HAP-1 (cell line): Measurements from ENCODE around the gene MIPEP.
"Not testable (repeated sequence)": the region's sequence is repeated elsewhere in the genome, so short reads cannot be mapped to it uniquely, and the experiment has no call there.

ENCODE experiments used
- DNase-seq, 2 experiments: peaks; one replicate each; pipeline ENCODE4 v3.0.0-alpha.2; 2016 to 2020; ENCODE audit warnings: low spot score in 2 of 2
- H3K27me3 ChIP-seq: fragments of 250-450 bp; sonication (Bioruptor Pico); 2 replicates; pipeline ENCODE4 v1.5.1; 2020; ENCODE audit warnings: low read depth, mild to moderate bottlenecking, moderate library complexity
- H3K36me3 ChIP-seq: fragments of 250-450 bp; sonication (Bioruptor Pico); replicated peaks from 2 replicates; pipeline ENCODE4 v1.5.1; 2020; ENCODE audit warnings: mild to moderate bottlenecking
- H3K4me1 ChIP-seq: fragments of 250-450 bp; sonication (Bioruptor Pico); 2 replicates; pipeline ENCODE4 v1.5.1; 2020; ENCODE audit warnings: mild to moderate bottlenecking
- H3K4me3 ChIP-seq: fragments of 250-450 bp; sonication (Bioruptor Pico); 2 replicates; pipeline ENCODE4 v1.5.1; 2020; ENCODE audit warnings: mild to moderate bottlenecking, moderate library complexity
- H3K9me3 ChIP-seq: fragments of 250-450 bp; sonication (Bioruptor Pico); 2 replicates; pipeline ENCODE4 v1.5.1; 2020; ENCODE audit warnings: mild to moderate bottlenecking, moderate library complexity
- in situ Hi-C: fragments of 300-500 bp; cut with MboI; formaldehyde crosslinking; loops from 3 replicates; pipeline ENCODE4 v1.14.3; 2020; ENCODE audit warnings: low sequenced_read_pairs, inconsistent platforms, mixed read lengths

Gene MIPEP

DNA sequence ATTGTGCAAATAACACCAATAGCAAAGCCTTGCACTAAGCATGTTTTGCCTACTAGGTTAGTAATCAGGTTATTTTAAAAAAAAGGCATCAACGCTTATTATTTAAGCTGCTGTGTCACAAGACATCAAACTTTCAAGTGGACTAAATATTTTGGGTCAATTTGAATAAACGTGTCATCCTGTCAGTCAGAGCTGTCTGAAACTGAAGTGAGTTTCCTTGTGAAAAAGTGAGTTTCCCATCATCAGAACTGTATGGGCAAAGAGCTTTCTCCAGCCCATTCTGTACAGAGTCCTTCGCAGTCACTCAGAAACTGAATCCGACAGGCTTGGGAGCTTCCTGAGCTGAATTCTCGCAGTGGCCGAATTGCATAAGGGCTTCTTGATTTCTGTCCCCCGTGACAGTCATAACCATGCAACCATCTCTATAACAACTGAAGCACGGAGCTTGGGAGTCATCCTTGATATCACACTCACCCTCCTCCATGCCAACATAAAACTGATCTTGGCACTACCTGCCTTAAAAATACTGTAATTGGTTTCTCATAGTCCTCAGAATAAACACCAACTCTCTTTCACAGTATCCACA, 139.8 kb downstream of the MIPEP start:
- Histone ChIP-seq H3K36me3 (no peaks in the 10 kb centered on the region), H3K4me3 (no peak overlapping the region), H3K4me1 (peaks cover 10% of the 10 kb centered on the region), H3K9me3 (no peaks in the 10 kb centered on the region), H3K27me3 (no peaks in the 10 kb centered on the region)
- no peak for DNase-seq
- in situ Hi-C loops, result no loop called here

DNA sequence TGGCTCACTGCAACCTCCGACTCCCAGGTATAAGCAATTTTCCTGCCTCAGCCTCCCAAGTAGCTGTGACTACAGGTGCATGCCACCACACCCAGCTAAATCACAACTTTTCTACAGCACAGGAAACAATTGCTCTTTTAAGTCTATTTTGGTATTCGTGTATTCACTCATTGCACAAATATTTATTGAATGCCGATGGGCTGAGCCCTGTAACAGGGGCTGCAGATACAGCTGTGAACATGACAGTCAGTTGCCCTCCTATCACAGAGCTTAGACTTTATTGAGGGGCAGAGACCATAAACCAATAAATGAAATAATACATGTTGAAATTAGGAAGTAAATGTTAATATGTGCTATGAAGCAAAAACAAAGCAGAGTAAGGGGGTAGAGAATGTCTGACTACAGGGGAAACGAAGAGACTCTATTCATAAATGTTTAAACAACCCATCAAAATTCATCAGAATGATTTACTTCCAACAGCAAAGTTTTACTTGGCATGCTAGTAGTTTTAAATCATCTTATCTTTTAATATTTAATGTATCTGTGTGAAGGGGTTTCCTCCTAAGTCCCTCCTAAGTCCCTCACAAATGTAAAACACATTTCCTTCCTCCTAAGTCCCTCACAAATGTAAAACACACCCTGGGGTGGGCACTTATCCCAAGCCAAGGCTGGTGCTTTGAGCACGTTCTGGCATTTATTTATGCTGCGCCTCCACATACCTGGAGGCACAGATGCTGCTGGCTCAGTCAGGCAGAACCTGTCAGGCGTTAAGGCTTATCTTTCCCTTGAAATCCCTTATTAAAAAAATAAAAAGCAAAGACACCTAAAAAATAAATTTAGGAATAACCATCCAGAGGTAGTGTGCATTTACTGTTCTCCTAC, 140.8 kb downstream of the MIPEP start:
- in situ Hi-C loops, result no loop called here
- peaks cover 18% of the 10 kb centered on the region for H3K4me1 ChIP-seq
- DNase-seq, result no peak
- H3K36me3 ChIP-seq, result no peaks in the 10 kb centered on the region
- no peak overlapping the region for H3K4me3 ChIP-seq
- no peaks in the 10 kb centered on the region for H3K27me3 ChIP-seq
- no peaks in the 10 kb centered on the region for H3K9me3 ChIP-seq

DNA sequence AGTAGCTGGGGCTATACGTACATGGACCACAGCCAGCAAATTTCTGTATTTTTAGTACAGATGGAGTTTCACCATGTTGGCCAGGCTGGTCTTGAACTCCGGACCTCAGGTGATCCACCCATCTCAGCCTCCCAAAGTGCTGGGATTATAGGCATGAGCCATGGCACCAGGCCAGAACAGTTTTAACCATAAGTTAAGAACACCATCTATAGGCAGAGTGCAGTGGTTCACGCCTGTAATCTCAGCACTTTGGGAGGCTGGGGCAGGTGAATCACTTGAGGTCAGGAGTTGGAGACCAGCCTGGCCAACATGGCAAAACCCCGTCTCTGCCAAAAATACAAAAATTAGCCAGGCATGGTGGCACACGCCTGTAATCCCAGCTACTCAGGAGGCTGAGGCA, 143.1 kb downstream of the MIPEP start:
- H3K4me3 ChIP-seq, H3K9me3 ChIP-seq, H3K36me3 ChIP-seq, in situ Hi-C loops, H3K27me3 ChIP-seq: not testable (repeated sequence)
- peak in 1 of 2 experiments; percentile 15 for DNase-seq
- H3K4me1 ChIP-seq, result peaks cover 15% of the 10 kb centered on the region

DNA sequence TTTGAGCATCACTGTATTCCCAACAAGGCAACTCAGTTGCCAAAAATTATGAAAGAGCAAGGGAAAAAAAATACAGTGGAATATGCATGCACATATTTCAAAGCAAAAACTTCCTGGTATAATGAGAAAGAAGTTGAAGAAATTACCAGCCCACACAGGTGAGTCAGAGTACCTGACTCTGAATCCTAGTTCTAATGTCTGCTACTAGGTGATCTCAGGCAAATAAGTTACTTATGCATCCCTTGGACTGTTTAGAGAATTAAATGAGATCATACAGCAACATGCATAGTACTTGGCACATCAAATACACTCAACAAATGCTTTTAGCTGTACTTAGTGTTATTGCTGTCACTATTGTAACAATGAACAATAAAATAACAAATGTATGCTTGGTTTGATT, 144.9 kb downstream of the MIPEP start:
- Histone ChIP-seq H3K27me3 (no peaks in the 10 kb centered on the region), H3K36me3 (no peaks in the 10 kb centered on the region), H3K4me3 (no peak overlapping the region), H3K4me1 (peaks cover 15% of the 10 kb centered on the region), H3K9me3 (no peaks in the 10 kb centered on the region)
- no peak for DNase-seq
- in situ Hi-C loops, result no loop called here

DNA sequence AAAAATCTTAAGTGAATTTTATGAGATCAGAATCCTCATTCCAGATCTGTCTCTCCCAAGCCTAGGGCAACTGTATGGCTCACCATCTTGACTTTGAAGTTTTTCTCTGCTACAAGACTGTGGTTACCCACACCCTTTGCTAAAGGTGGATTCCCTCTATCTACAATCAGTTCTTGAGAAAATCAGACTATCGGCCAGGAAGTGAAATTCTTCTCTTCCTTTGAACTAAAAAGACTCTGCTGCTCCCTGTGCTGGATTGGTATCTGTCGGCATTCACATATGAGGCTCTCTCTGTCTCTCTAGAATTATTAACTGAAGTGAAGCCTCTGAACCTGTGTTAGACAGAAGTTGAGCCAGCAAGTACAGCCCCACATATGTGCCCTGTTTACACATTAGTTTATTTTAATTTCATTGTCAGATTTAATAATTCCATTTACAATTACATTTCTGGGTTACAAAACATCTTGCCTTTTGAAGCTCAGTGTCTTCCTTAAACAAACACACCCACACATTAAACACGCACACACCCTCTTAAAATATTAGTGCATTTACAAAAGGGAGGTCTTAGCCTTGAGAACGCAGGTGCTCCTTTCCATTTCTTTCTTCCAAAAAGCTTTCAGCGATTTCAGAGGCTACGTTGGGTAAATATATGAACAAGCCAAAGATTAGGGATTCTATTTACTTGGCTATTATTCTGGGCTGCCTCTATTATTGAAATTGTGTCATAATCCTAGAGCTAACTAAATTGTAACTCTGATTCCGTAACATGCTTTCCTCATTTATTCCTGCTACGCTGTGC, 145.7 kb downstream of the MIPEP start:
- no peaks in the 10 kb centered on the region for H3K27me3 ChIP-seq
- no peaks in the 10 kb centered on the region for H3K36me3 ChIP-seq
- H3K9me3 ChIP-seq, result no peaks in the 10 kb centered on the region
- no peak overlapping the region for H3K4me3 ChIP-seq
- peaks cover 12% of the 10 kb centered on the region for H3K4me1 ChIP-seq
- peak in 1 of 2 experiments; percentile 54 for DNase-seq
- in situ Hi-C loops, result no loop called here

DNA sequence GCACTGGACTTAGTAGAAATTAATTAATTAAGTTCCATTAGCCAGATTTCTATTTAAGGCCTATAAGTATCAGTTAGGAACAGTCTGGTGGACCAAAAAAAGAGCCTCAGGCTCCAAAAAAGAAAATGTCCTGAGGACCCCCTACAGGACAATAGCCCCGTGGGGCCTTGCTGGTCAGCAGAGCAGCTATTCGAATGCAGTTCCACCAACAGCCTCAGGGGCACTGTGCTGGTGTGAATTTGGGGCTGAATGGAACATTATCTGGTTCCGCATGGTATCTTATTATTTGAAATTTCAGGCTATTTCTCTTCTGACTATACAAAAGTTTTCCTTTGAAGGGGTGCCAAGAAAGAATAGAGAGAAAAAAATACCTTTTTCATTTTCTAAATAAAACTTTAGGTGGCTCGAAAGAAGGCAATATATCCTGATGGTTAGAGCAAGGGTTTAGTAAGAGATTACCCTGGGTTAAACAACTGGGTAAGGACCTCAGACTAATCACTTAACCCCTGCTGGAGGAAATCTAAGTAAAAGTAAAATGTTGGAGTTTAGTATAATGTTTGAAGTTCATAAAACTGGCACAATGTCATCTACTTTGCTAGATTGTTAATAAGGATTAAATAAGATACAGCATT, 147.2 kb downstream of the MIPEP start:
- in situ Hi-C loops, result no loop called here
- peaks cover 12% of the 10 kb centered on the region for H3K4me1 ChIP-seq
- no peaks in the 10 kb centered on the region for H3K9me3 ChIP-seq
- H3K4me3 ChIP-seq, result no peak overlapping the region
- H3K27me3 ChIP-seq, result no peaks in the 10 kb centered on the region
- DNase-seq, result peak in 1 of 2 experiments; percentile 70
- no peaks in the 10 kb centered on the region for H3K36me3 ChIP-seq

DNA sequence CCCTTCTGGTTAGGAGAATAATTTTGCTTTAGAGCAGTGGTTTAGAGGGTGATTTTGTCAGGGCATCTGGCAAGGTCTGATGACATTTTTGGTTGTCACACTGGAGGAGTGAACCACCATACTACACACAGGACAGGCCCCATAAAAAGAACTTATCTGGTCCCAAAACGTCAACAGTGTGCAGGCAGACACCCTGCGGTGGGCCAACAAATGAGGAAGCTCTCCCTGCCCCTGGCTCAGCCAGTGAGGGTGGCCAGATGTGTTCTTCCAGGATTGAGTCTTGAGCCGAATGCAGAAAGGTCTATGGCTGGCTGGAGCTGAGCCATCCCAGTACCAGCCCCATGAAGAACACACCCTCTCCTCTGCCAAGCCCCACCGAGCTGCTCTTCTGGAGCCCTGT, 149.2 kb downstream of the MIPEP start:
- DNase-seq, result no peak

DNA sequence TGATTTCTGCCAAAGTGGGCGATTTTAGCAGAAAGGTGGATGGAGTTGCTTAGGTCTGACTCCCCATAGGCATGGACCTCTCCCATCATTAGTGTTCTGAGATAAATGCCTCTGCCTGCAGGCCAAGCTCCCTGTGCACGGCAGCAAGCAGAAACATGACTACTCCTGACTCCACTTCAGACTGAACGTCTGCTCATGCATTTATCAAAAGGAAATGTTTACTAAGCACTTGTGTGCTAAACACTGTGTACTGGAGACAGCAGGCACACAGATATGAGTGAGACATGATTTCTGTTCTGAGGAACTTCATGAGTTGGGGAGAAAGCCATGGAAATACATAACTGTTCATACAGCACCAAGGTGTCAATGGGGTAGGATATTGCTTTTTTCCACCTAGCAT, 149.6 kb downstream of the MIPEP start:
- Histone ChIP-seq H3K9me3 (no peaks in the 10 kb centered on the region), H3K27me3 (no peaks in the 10 kb centered on the region), H3K4me3 (no peak overlapping the region), H3K36me3 (no peaks in the 10 kb centered on the region), H3K4me1 (peaks cover 11% of the 10 kb centered on the region)
- in situ Hi-C loops, result no loop called here
- no peak for DNase-seq

More for the DNA sequence above, 149.2 kb downstream of the MIPEP start:
- Histone ChIP-seq H3K27me3 (no peaks in the 10 kb centered on the region), H3K4me3 (no peak overlapping the region), H3K36me3 (no peaks in the 10 kb centered on the region), H3K9me3 (no peaks in the 10 kb centered on the region), H3K4me1 (peaks cover 12% of the 10 kb centered on the region)
- in situ Hi-C loops, result no loop called here

DNA sequence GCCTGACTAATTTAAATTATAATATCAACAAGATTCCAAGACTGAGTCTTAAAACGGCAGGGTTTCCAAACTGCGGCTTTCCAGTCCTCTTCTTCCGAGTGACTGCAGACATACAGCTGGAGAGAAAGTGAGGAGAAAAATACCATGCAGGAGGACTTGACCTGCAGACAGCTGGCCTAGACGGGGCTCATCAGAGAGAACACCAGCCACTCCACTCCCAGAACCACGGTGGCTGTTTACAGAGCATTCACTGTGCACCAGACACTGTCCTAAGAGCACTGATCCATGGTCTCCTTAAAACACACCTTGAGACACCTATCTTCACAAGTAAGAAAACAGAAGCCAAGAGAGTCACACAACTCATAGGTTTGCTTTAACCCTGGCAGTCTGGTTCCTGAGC, 152.7 kb downstream of the MIPEP start:
- Histone ChIP-seq H3K27me3 (no peaks in the 10 kb centered on the region), H3K4me3 (no peak overlapping the region), H3K9me3 (no peaks in the 10 kb centered on the region), H3K36me3 (no peaks in the 10 kb centered on the region), H3K4me1 (no peaks in the 10 kb centered on the region)
- in situ Hi-C loops, result no loop called here
- DNase-seq, result no peak

DNA sequence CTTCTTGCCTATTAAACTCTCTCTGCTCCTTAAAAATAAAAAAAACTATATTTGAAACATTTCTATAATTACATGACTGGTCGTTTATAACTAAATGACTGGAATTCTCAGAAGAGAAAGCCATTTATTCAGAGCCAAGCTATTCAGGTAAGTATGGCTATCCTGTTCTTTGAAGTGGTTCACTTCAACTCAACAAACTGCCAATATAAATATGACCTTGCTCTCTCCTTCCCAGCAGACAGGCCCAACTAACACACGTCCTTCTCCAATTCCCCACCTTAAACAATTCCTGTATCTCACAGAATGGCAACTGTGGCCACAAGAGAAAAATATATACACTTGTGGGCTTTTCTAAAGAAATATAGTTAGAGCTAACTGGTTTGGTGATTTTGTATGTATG, 153.9 kb downstream of the MIPEP start:
- Histone ChIP-seq H3K36me3 (no peaks in the 10 kb centered on the region), H3K4me3 (no peak overlapping the region), H3K27me3 (no peaks in the 10 kb centered on the region), H3K4me1 (no peaks in the 10 kb centered on the region), H3K9me3 (no peaks in the 10 kb centered on the region)
- in situ Hi-C loops, result no loop called here
- DNase-seq, result no peak

DNA sequence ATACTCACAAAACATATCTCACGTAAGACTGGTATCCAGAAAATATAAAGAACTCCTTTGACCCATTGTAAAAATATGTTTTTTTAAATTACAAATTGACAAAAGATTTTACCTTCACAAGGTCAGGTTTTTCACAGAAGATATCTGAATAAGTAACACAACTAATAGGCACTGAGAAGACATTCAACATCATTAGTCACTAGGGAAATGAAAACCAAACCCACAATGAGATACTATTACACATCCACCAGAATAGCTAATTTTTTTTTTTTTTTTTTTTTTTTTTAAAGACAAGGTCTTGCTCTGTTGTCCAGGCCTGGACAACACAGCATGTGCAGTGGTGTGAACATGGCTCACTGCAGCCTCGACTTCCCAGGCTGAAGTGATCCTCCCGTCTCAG, 157.5 kb downstream of the MIPEP start:
- Histone ChIP-seq H3K4me3 (no peak overlapping the region), H3K27me3 (no peaks in the 10 kb centered on the region), H3K4me1 (no peaks in the 10 kb centered on the region), H3K36me3 (no peaks in the 10 kb centered on the region), H3K9me3 (no peaks in the 10 kb centered on the region)
- DNase-seq, result no peak
- in situ Hi-C loops, result no loop called here

DNA sequence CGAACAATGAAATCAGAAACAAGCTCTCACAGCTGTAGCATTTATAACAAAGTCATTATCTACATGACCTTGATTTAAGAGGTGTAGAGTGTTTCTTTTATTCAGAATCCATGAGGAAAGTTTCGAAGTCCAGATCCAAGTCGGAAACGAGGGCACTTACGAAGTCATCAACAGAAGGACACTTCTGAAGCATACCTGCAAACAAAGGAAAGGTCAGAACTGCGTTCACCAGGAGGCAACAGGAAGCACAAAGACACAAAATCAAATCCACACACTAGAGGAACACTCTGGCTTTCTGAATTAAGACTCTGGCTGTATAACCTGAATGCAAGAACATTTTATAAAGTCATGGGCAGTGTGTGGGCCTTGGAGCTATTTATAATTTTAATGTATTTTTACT, 158.9 kb downstream of the MIPEP start:
- H3K27me3 ChIP-seq, result no peaks in the 10 kb centered on the region
- DNase-seq, result no peak
- H3K36me3 ChIP-seq, result no peaks in the 10 kb centered on the region
- H3K4me3 ChIP-seq, result no peak overlapping the region
- in situ Hi-C loops, result no loop called here
- no peaks in the 10 kb centered on the region for H3K4me1 ChIP-seq
- H3K9me3 ChIP-seq, result no peaks in the 10 kb centered on the region

DNA sequence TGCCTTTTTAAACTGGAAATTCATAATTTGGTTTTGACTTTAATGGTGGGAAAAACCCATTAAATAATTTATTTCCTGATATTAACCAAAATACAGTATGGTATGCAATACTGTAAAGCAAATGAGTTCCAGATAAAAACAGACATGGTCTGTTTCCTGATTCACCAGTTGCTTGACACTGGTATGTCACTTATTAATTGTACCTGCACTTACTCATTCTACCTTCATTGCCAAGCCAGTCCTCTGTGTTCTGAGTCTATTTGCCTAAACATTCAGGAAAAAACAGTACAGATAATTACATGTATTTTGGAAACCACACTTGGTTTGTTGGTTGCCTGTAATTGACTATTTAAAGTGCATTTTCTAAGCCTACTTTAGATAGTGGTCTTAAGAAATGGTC, 159.7 kb downstream of the MIPEP start:
- in situ Hi-C loops, result no loop called here
- Histone ChIP-seq H3K27me3 (no peaks in the 10 kb centered on the region), H3K9me3 (no peaks in the 10 kb centered on the region), H3K4me3 (no peak overlapping the region), H3K36me3 (no peaks in the 10 kb centered on the region), H3K4me1 (no peaks in the 10 kb centered on the region)
- no peak for DNase-seq
